HTERT RPE-1 (cell line): ENCODE results near the gene EPB41L5.
"Not testable (repeated sequence)": the region's sequence is repeated elsewhere in the genome, so short reads cannot be mapped to it uniquely, and the experiment has no call there.

ENCODE experiments used
- in situ Hi-C: fragments of 300-500 bp; cut with MboI; formaldehyde crosslinking; loops from 4 replicates; pipeline ENCODE4 v1.14.3; 2020; ENCODE audit warnings: low sequenced_read_pairs

Gene EPB41L5

GRCh38 chr2:120094795-120095194 is 81.9 kb downstream of the EPB41L5 start:
- in situ Hi-C loops = no loop called here

DNA sequence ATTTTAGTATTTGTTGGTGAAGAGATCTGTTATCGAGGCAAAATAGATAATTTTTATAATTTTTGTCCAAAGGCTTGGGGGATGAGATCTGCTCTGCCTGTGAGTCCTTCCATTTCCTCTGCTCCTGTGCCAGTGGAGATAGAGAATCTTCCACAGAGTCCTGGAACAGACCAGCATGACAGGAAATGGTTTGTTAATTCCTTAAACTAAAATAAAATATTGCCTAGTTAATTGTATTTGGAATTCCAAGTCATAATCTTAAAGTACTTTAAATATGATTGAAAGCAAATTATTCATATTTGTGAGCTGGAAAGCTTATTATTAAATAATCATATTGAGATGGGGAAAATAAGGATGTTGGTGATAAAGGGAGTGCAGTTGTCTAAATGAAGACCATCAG is 87.8 kb downstream of the EPB41L5 start:
- in situ Hi-C loops = no loop called here

DNA sequence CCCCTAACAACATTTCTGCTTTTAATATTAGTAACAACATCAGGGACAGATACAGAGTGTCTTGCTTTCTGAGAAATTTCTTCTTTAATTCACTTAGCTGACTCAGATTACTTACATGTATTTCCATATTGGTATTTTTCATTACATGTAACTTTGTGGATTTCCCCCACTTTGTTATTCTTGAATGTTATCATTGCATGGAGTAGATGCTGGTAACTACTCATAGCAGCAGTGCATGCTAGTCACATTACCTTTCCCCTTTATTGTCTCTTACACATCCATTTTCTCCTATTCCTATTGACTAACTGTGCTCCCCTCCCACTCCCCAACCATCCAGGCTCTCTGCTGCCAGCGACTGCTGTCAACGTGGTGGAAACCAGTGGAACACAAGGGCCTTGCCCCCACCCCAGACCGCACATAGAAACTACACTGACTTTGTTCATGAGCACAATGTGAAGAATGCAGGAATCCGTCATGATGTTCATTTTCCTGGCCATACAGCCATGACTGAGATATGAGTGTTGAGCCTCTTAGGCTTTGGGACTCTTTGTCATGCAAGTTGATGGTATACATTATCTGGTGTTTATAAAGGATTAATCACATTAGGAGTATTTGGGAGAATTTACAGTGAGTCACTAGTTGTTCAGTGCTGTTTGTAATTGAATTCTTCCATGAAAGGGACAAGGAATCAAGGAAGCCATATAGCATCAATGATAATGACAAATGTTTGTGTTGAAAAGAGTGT is 91.0 kb downstream of the EPB41L5 start:
- in situ Hi-C loops = no loop called here

- in situ Hi-C loops = no loop called here
Measured at GRCh38 chr2:120104772-120105171, 91.9 kb downstream of the EPB41L5 start.

DNA sequence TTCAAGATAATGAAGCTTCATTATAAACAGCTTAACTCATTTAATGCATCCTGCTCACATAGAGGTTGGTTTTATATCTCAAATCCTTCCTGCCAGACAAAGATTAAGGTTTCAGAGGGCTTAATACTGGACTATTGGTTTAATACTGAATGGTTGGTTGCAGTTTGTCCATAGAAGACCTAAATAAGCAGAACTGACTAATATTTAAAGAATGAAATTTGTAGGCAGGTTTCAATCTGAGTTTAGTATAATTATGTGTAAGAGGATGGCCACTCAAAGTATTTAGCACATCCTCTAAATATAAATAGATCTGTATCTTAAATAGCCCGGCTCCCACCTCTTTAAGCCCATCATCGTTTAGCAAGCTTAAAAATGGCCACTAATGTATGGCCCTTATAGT is 92.5 kb downstream of the EPB41L5 start:
- in situ Hi-C loops = no loop called here

DNA sequence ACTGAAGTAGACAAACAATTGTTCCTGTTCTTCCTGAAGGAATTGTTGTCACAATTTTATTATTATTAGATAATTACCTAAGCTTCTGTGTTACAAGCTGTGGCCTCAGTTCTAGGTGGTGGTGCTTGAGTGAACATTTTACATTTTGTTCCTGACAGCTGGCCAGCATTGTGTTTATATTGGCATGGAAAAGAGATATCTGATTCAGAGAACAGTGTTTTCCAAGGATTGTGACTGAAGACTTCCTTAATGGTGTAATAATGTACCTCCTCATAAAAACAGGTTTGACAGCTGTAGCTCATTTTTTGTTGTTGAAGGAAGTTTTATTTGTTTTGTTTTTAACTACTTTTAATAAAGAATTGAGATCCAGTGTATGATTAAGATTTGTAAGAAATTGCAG is 95.2 kb downstream of the EPB41L5 start:
- in situ Hi-C loops = no loop called here

GRCh38 chr2:120108749-120109148 is 95.9 kb downstream of the EPB41L5 start:
- in situ Hi-C loops = no loop called here

DNA sequence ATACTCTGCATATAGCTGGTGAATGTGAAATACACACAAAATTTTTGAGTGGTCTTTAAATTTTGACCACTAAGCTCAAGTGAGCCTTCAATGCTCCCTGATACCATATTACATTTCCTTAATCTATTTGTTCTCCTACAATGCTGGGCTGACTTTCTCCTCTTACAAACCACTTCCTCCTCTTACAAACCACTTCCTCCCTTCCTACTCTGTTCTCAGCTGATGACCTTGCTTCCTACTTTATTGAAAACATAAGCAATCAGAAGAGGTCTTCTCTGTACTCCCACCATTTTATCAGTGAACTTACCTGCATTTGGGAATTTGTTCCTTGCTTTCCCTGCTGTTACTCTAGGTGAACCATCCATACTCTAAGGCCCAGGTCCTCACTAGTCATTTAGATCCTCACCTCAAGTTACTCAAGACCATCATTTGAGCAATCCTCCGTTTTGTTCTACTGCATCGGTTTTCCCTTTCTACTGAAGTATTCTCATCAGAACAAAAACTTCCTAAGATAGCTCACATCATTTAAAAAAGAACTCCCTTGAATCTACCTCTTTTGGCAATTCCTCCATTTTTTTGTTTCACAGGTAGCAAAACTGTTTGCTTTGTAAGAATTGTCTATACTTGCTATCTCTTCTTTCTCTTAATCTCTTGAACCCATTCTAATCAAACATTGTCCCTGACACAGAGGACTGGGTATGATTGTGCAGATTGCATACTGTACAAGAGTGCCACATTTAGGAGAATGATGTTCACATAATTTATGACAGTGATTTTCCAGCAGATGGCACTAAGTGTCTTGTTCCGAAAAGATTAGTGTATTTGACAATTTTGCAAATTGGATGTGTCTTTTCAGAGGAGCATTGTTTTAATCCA is 96.5 kb downstream of the EPB41L5 start:
- in situ Hi-C loops = no loop called here

GRCh38 chr2:120110062-120110362 is 97.1 kb downstream of the EPB41L5 start:
- in situ Hi-C loops = no loop called here

DNA sequence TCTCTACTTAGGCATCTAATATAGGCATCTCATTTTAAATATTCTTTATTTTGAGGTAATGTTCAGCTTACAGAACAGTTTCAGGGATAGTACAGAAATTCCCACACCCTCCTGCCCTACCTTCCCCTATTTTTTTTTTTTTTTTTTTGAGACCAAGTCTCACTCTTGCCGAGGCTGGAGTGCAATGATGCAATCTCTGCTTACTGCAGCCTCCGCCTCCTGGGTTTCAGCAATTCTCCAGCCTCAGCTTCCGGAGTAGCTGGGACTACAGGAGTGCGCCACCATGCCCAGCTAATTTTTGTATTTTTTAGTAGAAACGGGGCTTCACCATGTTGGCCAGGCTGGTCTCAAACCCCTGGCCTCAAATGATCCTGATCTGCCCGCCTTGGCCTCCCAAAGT is 97.6 kb downstream of the EPB41L5 start:
- in situ Hi-C loops = no loop called here

DNA sequence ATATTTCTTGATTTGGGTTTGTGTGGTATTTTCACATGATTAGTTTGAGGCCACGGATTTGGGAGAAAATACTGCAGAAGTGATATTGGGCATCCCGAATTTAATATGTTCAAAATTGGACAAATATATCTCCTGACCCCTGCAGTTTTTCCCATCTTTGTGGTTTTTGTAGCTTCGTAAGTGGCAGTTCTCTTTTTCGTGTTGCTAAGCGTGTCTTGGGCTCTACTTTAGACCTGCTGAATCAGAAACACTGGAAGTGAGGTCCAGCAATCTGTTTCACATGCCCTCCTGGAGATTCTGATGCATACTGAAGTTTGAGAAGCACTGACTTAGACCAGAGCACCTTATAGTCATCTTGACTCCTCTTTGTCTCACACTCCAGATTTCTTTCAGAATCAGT is 98.3 kb downstream of the EPB41L5 start:
- in situ Hi-C loops = no loop called here

DNA sequence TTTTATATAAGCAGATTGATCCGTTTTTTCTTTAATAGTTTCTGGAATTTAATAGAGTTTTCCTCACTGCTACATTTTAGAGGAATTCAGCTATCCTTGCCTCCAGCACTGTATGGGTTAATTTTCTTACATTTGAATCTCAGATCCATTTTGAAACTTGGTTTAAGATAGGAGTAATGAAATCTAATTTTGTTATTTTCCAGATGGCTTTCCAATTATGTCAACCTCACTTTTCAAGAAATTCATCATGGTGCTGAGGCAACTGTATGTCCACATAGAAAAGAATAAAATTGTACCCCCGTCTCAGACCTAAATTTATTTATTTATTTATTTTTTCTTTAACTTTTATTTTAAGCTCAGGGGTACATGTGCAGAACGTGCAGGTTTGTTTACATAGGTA is 105.1 kb downstream of the EPB41L5 start:
- in situ Hi-C loops = no loop called here

DNA sequence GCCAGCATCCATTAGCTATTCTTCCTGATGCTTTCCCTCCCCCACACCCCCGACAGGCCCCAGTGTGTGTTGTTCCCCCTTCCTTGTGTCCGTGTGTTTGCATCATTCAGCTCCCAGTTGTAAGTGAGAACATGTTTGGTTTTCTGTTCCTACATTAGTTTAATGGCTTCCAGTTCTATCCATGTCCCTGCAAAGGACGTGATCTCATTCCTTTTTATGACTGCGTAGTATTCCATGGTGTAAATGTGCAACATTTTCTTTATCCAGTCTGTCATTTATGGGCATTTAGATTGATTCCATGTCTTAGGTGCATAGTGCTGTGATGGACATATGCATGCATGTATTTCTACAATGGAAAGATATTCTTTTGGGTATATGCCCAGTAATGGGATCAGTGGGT is 105.6 kb downstream of the EPB41L5 start:
- in situ Hi-C loops = no loop called here

GRCh38 chr2:120121337-120121736 is 108.5 kb downstream of the EPB41L5 start:
- in situ Hi-C loops = not testable (repeated sequence)

DNA sequence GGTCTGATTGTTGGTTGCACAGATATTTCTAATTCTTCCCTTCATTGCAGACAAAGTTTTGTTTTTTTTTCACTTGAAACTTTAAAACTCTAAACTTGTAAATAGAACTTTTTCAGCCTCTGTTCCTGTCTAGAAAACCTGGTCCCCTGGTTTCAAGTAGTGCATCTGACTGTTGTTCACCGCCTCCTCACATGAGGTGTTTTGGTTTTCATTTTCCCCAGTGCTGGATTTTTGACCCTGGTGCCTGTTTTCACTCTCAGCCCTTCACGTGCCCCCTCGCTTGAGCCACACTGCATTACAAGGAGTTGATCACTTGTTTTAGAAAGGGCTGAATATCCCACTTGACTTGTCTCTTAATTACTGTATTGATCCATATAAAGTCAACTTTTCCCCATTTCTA is 110.2 kb downstream of the EPB41L5 start:
- in situ Hi-C loops = no loop called here

DNA sequence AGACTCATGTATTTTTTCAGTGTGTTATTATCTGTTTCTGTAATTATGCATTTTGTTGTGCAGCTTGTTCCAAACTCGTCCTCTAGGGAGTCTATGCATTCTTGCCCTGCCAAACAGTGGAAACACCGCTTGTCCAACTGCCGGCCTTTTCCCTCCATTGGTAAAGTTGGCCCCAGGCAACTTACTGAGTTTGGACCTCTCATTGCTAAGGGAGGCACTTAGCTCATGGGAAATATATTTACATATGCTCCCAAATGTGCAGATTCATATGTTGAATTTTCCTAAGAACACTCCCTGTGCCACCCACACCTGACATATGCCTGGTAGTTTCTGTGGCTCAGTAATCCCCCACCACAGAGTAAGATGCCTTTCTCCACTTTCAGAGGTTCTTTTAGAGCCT is 112.3 kb downstream of the EPB41L5 start:
- in situ Hi-C loops = no loop called here

- in situ Hi-C loops = no loop called here
Measured at GRCh38 chr2:120128216-120128615, 115.3 kb downstream of the EPB41L5 start.

GRCh38 chr2:120132190-120132589 is 119.3 kb downstream of the EPB41L5 start:
- in situ Hi-C loops = no loop called here

DNA sequence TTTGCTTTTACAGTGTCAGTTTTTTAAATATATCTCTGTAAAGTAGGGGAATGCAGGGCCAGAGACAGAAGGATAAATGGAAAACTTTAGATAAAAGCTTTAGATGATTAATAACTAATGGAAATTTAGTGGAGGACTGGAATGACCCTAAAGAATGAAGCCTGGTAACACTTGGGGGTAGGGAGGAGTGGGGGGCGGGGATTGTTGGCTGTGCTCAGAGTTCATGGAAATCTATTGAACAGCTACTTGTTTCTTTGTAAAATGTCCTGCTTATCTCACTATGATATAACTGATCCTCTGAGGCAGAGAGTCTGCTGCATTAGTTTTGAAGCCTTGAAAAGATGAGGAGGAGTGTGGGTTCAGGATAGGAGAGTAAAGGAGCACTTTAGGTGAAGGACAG is 119.8 kb downstream of the EPB41L5 start:
- in situ Hi-C loops = no loop called here

DNA sequence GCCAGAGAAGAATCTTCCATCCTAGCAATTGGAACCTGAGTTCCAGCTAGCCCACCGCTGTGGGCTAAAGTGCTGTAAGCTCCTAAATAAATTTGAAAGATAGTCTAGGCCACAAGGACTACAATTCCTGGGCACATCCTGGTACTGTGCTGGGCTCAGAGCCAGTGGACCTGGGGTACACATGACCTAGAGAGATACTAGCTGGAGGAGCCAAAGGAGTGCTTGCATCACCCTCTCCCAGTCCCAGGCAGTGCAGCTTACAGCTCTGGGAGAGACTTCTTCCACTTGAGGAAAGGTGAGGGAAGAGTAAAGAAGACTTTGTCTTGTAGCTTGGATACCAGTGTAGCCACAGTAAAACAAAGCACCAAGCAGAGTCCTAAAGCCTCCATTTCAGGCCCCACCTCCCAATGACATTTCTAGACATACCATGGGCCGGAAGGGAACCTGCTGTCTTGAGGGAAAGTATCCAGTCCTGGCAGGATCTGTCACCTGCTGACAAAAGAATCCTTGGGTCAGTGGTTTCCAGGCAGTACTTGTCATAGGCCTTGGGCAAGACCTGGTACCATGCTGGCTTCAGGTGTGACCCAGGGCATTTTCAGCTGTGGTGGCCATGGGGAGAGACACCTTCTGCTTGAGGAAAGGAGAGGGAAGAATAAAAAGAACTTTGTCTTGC is 120.8 kb downstream of the EPB41L5 start:
- in situ Hi-C loops = no loop called here

DNA sequence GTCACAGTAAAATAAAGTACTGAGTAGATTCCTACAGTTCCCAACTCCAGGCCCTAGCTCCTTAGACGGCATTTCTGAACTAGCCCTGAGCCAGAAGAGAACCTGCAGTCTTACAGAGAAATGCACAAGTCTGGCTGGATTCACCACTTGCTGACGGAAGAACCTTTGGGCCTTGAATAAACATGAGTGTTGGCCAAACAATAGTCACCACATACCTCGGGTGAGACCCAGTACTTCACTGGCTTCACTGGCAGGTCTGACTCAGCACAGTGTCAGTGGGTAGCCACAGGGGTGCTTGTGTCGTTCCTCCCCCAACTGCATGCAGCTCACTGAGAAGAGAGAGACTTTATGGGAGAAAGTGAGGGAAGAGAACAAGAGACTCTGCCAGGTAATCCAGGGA is 121.4 kb downstream of the EPB41L5 start:
- in situ Hi-C loops = no loop called here

GRCh38 chr2:120135013-120135412 is 122.1 kb downstream of the EPB41L5 start:
- in situ Hi-C loops = not testable (repeated sequence)
